Dermis blood vessel endothelial cell (primary cell): ENCODE measurements around the gene RFC5. TPM values are rescaled to one million over a fixed set of nuclear protein-coding genes. Genes with fewer than 3 reads are reported as not detected.

Experiments
- total RNA-seq: library from RNA; depleted of rRNA; stranded (reverse); fragments of >200 nt; gene quantifications from 2 replicates; pipeline ENCODE4 v1.2.3, GENCODE V29; 2014

RFC5 gene
- total RNA-seq, 1 donor from 2014 or later, result 14.8 TPM

Other genes starting within 250 kb of the RFC5 start
- gene KSR2, start 47.7 kb upstream of the RFC5 start, total RNA-seq, result under 0.01 and 0.60 TPM in 2 replicates
- 99.0 and 102 TPM in 2 replicates for gene WSB2, start 44.5 kb downstream of the RFC5 start, total RNA-seq
- 63.5 and 66.5 TPM in 2 replicates for gene VSIG10, start 87.3 kb downstream of the RFC5 start, total RNA-seq
- gene PEBP1, start 119.4 kb downstream of the RFC5 start, total RNA-seq, result 164 and 193 TPM in 2 replicates